Measurements from ENCODE around the gene UNC5C.
"Not testable (repeated sequence)": the region's sequence is repeated elsewhere in the genome, so short reads cannot be mapped to it uniquely, and the experiment has no call there.

The UNC5C gene

GRCh38 chr4:95204873-95205272, 343.9 kb downstream of the UNC5C start:
- no peak for DNase-seq

GRCh38 chr4:95204267-95204844, 344.4 kb downstream of the UNC5C start:
- DNase-seq = no peak

GRCh38 chr4:95198961-95199360, 349.8 kb downstream of the UNC5C start:
- DNase-seq = no peak

- no peak for DNase-seq
Measured at GRCh38 chr4:95197353-95197752, 351.4 kb downstream of the UNC5C start.

GRCh38 chr4:95193391-95194224, 355.2 kb downstream of the UNC5C start:
- no peak for DNase-seq

- DNase-seq = no peak
Measured at GRCh38 chr4:95191537-95191936, 357.2 kb downstream of the UNC5C start.

GRCh38 chr4:95190751-95191436, 357.9 kb downstream of the UNC5C start:
- DNase-seq = no peak

GRCh38 chr4:95188701-95189370, 359.9 kb downstream of the UNC5C start:
- DNase-seq = no peak

GRCh38 chr4:95186666-95187065, 362.1 kb downstream of the UNC5C start:
- no peak for DNase-seq

GRCh38 chr4:95183656-95184408, 364.9 kb downstream of the UNC5C start:
- no peak for DNase-seq

- DNase-seq = no peak
Measured at GRCh38 chr4:95181996-95182306, 366.8 kb downstream of the UNC5C start.

- DNase-seq = no peak
Measured at GRCh38 chr4:95181243-95181995, 367.4 kb downstream of the UNC5C start.

- DNase-seq = no peak
Measured at GRCh38 chr4:95180531-95181242, 368.1 kb downstream of the UNC5C start.

GRCh38 chr4:95178938-95179337, 369.8 kb downstream of the UNC5C start:
- DNase-seq = no peak

GRCh38 chr4:95171377-95171776, 377.4 kb downstream of the UNC5C start:
- not testable (repeated sequence) for DNase-seq

- DNase-seq = no peak
Measured at GRCh38 chr4:95170176-95170575, 378.6 kb downstream of the UNC5C start.

GRCh38 chr4:95167805-95168204, 381.0 kb downstream of the UNC5C start:
- no peak for DNase-seq

GRCh38 chr4:95165926-95166524, 382.7 kb downstream of the UNC5C start:
- peak; percentile 50 for DNase-seq

- no peak for DNase-seq
Measured at GRCh38 chr4:95162867-95163266, 385.9 kb downstream of the UNC5C start.

GRCh38 chr4:95161781-95162469, 386.8 kb downstream of the UNC5C start:
- DNase-seq = no peak

Measured in DMS153 (cell line).